Putamen (tissue), 1 donor: ENCODE measurements around the gene LIG1.

Experiments
- DNase-seq: peaks from one replicate; pipeline ENCODE4 v3.0.0-alpha.2; 2016; ENCODE audit warnings: low spot score

LIG1 gene

GRCh38 chr19:48169939-48170803 is at the start of gene LIG1, which contains the start of gene ZSWIM9:
Gene LIG1, minus strand, starts transcription at chr19:48170344. Its CDS starts 4,778 bp downstream, at chr19:48165566.
Gene ZSWIM9, plus strand, starts transcription at chr19:48170680. Its CDS starts 1,123 bp downstream, at chr19:48171803.
- peak; percentile 95 for DNase-seq

- DNase-seq = no peak
These were observed 48.9 kb upstream of the LIG1 start for GRCh38 chr19:48218997-48219396.

GRCh38 chr19:48216933-48217332 is 46.8 kb upstream of the LIG1 start:
- no peak for DNase-seq

- DNase-seq = no peak
These were observed 43.8 kb upstream of the LIG1 start for GRCh38 chr19:48213959-48214358.

GRCh38 chr19:48210005-48210404 is 39.9 kb upstream of the LIG1 start:
- DNase-seq = no peak

GRCh38 chr19:48206397-48207093 is 36.4 kb upstream of the LIG1 start:
- no peak for DNase-seq

GRCh38 chr19:48203794-48204628 is 33.9 kb upstream of the LIG1 start:
- DNase-seq = peak; percentile 97

- DNase-seq = no peak
These were observed 33.2 kb upstream of the LIG1 start for GRCh38 chr19:48203222-48203793.

- no peak for DNase-seq
These were observed 27.0 kb upstream of the LIG1 start for GRCh38 chr19:48196933-48197665.

GRCh38 chr19:48196321-48196763 is 26.2 kb upstream of the LIG1 start:
- no peak for DNase-seq

- no peak for DNase-seq
These were observed 25.0 kb upstream of the LIG1 start for GRCh38 chr19:48194844-48195830.

GRCh38 chr19:48194041-48194843 is 24.1 kb upstream of the LIG1 start:
- no peak for DNase-seq

GRCh38 chr19:48192750-48193149 is 22.6 kb upstream of the LIG1 start:
- peak; percentile 32 for DNase-seq

- no peak for DNase-seq
These were observed 20.7 kb upstream of the LIG1 start for GRCh38 chr19:48190885-48191284.

GRCh38 chr19:48190288-48190884 is 20.2 kb upstream of the LIG1 start:
- DNase-seq = peak; percentile 63

GRCh38 chr19:48186541-48186991 is 16.4 kb upstream of the LIG1 start:
- no peak for DNase-seq

GRCh38 chr19:48186015-48186414 is 15.9 kb upstream of the LIG1 start:
- no peak for DNase-seq

GRCh38 chr19:48183356-48183755 is 13.2 kb upstream of the LIG1 start:
- no peak for DNase-seq
